ENCODE measurements around the gene NDUFS1. TPM values are rescaled to one million over a fixed set of nuclear protein-coding genes. Genes with fewer than 3 reads are reported as not detected.
A peak's percentile ranks its signal among the peaks of the same experiment; 100 is the strongest.
"Not testable (repeated sequence)": the region's sequence is repeated elsewhere in the genome, so short reads cannot be mapped to it uniquely, and the experiment has no call there.

NDUFS1 gene
- total and polyA plus RNA-seq, 2 donors (not counting 1 experiment from before 2014, with no cell fraction given), result 12.3 to 46.3 TPM

- H3K4me3 ChIP-seq (ENCODE audit: control extremely low read depth in 1 of 5, extremely low read depth in 1 of 5, insufficient read depth in 1 of 5, low read depth in 2 of 5, low read length in 4 of 5), result peak overlapping the region; percentile 70 to 97 (median 76)
- peaks cover 28% of the 10 kb centered on the region for H4K20me1 ChIP-seq (ENCODE audit: control insufficient read depth, insufficient read depth, low read length, poor library complexity, severe bottlenecking)
- H3K4me1 Mint-ChIP-seq, result peaks cover 47% of the 10 kb centered on the region
- H3K27ac Mint-ChIP-seq, result peak overlapping the region; percentile 93
- no peaks in the 10 kb centered on the region for H3K9me3 Mint-ChIP-seq (ENCODE audit: insufficient read depth)
- ATAC-seq (ENCODE audit: low read depth) (no peak), DNase-seq (peak; percentile 5)
- H3K4me3 Mint-ChIP-seq, result peak overlapping the region; percentile 90
- peaks cover 17 to 23% of the 10 kb centered on the region in 2 donors for H3K4me1 ChIP-seq (ENCODE audit: control insufficient read depth in 2 of 2, insufficient read depth in 2 of 2, low read length in 2 of 2)
- ChIA-PET CTCF (interaction anchor here (1.0 kb wide), 1 partner anchor 73 kb away, joined by 4 read pairs; the partner anchor contains the start of gene INO80D), POLR2A (interaction anchor here (1.0 to 1.8 kb wide), 3 partner anchors 73 to 1007 kb away, joined by 3 to 8 read pairs (median 7); partner anchors contain the start of genes INO80D, KLF7 and ZDBF2)
- peaks cover 8 to 28% of the 10 kb centered on the region in 2 experiments for H3K36me3 ChIP-seq (replicated peaks in 1 of 2; ENCODE audit: control extremely low read depth in 1 of 2, control insufficient read depth in 1 of 2, extremely low read depth in 1 of 2, insufficient read depth in 2 of 2, low read length in 1 of 2)
- WGBS (ENCODE audit: insufficient coverage), result under 1% methylated on average over 29 of the region's 33 CpGs
- H3K27me3 Mint-ChIP-seq, result no peaks in the 10 kb centered on the region
- H3K79me2 ChIP-seq (ENCODE audit: control insufficient read depth, insufficient read depth, low read length), result peaks cover 70% of the 10 kb centered on the region
- TF ChIP-seq, protein P1, sequence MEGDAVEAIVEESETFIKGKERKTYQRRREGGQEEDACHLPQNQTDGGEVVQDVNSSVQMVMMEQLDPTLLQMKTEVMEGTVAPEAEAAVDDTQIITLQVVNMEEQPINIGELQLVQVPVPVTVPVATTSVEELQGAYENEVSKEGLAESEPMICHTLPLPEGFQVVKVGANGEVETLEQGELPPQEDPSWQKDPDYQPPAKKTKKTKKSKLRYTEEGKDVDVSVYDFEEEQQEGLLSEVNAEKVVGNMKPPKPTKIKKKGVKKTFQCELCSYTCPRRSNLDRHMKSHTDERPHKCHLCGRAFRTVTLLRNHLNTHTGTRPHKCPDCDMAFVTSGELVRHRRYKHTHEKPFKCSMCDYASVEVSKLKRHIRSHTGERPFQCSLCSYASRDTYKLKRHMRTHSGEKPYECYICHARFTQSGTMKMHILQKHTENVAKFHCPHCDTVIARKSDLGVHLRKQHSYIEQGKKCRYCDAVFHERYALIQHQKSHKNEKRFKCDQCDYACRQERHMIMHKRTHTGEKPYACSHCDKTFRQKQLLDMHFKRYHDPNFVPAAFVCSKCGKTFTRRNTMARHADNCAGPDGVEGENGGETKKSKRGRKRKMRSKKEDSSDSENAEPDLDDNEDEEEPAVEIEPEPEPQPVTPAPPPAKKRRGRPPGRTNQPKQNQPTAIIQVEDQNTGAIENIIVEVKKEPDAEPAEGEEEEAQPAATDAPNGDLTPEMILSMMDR (IDR thresholded peaks at IDR 0.05), result no peak
- TF ChIP-seq EZH2 (IDR thresholded peaks at IDR 0.05; ENCODE audit: borderline replicate concordance, insufficient read depth, low read depth, low read length, poor library complexity, severe bottlenecking), result no peak
- H3K4me2 ChIP-seq (replicated peaks; ENCODE audit: low read depth, low read length, poor library complexity, severe bottlenecking), result peak overlapping the region; percentile 79
- H3K27ac ChIP-seq (ENCODE audit: low read length in 2 of 2), result peak overlapping the region; percentile 75 to 90
- H3K27me3 ChIP-seq (replicated peaks in 1 of 4; ENCODE audit: control extremely low read depth in 1 of 4, control insufficient read depth in 3 of 4, insufficient read depth in 4 of 4, low read length in 3 of 4), result no peaks in the 10 kb centered on the region
- H2AFZ ChIP-seq (ENCODE audit: insufficient read depth, low read depth, low read length, poor library complexity, severe bottlenecking), result peak overlapping the region; percentile 91
- H3K9ac ChIP-seq (ENCODE audit: low read length), result peak overlapping the region; percentile 78
- H3K9me3 ChIP-seq (ENCODE audit: control extremely low read depth in 1 of 3, control insufficient read depth in 2 of 3, insufficient read depth in 1 of 3, low read length in 2 of 3), result no peaks in the 10 kb centered on the region
- intact Hi-C loops (cut with micrococcal nuclease), result loop anchor here (1.0 to 5.0 kb wide), 4 partner anchors 72 to 1554 kb away; partner anchors contain the start of genes CCNYL1 and INO80D
Measured at GRCh38 chr2:206158563-206159345, 490 bp downstream of the NDUFS1 start.

GRCh38 chr2:206157014-206157413, 2.2 kb downstream of the NDUFS1 start:
- H3K9ac ChIP-seq (ENCODE audit: low read length); H3K4me2 ChIP-seq (replicated peaks; ENCODE audit: low read depth, low read length, poor library complexity, severe bottlenecking); H3K9me3 Mint-ChIP-seq (ENCODE audit: insufficient read depth); H3K27me3 Mint-ChIP-seq; ATAC-seq (ENCODE audit: low read depth); H3K27ac Mint-ChIP-seq; H3K27me3 ChIP-seq (replicated peaks in 1 of 4; ENCODE audit: control extremely low read depth in 1 of 4, control insufficient read depth in 3 of 4, insufficient read depth in 4 of 4, low read length in 3 of 4); DNase-seq; H3K9me3 ChIP-seq (ENCODE audit: control extremely low read depth in 1 of 3, control insufficient read depth in 2 of 3, insufficient read depth in 1 of 3, low read length in 2 of 3); H3K4me3 ChIP-seq (ENCODE audit: control extremely low read depth in 1 of 5, extremely low read depth in 1 of 5, insufficient read depth in 1 of 5, low read depth in 2 of 5, low read length in 4 of 5); H2AFZ ChIP-seq (ENCODE audit: insufficient read depth, low read depth, low read length, poor library complexity, severe bottlenecking); H3K27ac ChIP-seq (ENCODE audit: low read length in 2 of 2): not testable (repeated sequence)
- Histone ChIP-seq H4K20me1 (ENCODE audit: control insufficient read depth, insufficient read depth, low read length, poor library complexity, severe bottlenecking) (peaks cover 36% of the 10 kb centered on the region), H3K36me3 (replicated peaks in 1 of 2; ENCODE audit: control extremely low read depth in 1 of 2, control insufficient read depth in 1 of 2, extremely low read depth in 1 of 2, insufficient read depth in 2 of 2, low read length in 1 of 2) (peaks cover 5 to 13% of the 10 kb centered on the region in 2 experiments), H3K79me2 (ENCODE audit: control insufficient read depth, insufficient read depth, low read length) (peaks cover 79% of the 10 kb centered on the region), H3K4me1 (ENCODE audit: control insufficient read depth in 2 of 2, insufficient read depth in 2 of 2, low read length in 2 of 2) (peaks cover 17 to 23% of the 10 kb centered on the region in 2 donors)
- ChIA-PET POLR2A (interaction anchor here (1.1 kb wide), 1 partner anchor 71 kb away, joined by 3 read pairs; the partner anchor contains the start of gene INO80D), CTCF (interaction anchor here (0.9 kb wide), 1 partner anchor 144 kb away, joined by 3 read pairs; no protein-coding TSS in a partner anchor)
- intact Hi-C loops (cut with micrococcal nuclease), result loop anchor here (5.0 kb wide), 1 partner anchor 1555 kb away; the partner anchor contains the start of gene CCNYL1
- WGBS (ENCODE audit: insufficient coverage), result 96% methylated on average over 10 of the region's 11 CpGs
- Mint-ChIP-seq H3K4me1 (peaks cover 42% of the 10 kb centered on the region), H3K4me3 (peak overlapping the region; percentile 45)

Measured in B cell (primary cell).